ENCODE data around the gene PNMA8A.
A peak's percentile ranks its signal among the peaks of the same experiment; 100 is the strongest.
"Not testable (repeated sequence)": the region's sequence is repeated elsewhere in the genome, so short reads cannot be mapped to it uniquely, and the experiment has no call there.

The PNMA8A gene

DNA sequence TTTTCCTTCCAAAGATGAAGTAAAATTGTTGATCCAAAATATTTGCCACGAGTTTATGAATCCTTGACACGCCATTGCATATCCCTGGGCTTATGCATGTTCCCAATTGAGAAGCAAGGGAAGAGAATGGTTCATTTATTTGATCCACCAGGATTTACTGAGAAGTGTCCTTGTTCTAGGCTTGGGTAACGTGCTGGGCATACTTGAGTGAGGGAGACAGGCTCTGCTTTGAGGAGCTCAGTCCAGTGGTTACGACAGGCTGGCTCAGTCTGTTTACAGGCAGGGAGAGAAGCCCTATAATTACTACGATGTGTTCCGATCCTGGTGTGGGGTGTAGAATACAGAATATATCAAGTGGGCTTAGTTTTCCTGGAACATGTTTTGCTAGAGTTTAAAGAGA, 36.4 kb downstream of the PNMA8A start:
- Mint-ChIP-seq H3K9me3 (ENCODE audit: low read depth) (no peaks in the 10 kb centered on the region), H3K4me3 (no peak overlapping the region), H3K27ac (no peak overlapping the region), H3K27me3 (peaks cover 29% of the 10 kb centered on the region), H3K36me3 (no peaks in the 10 kb centered on the region), H3K4me1 (ENCODE audit: low read depth) (no peaks in the 10 kb centered on the region)

- not testable (repeated sequence) for H3K27ac Mint-ChIP-seq; H3K4me3 Mint-ChIP-seq; H3K4me1 Mint-ChIP-seq (ENCODE audit: low read depth); H3K36me3 Mint-ChIP-seq; H3K9me3 Mint-ChIP-seq (ENCODE audit: low read depth)
- peaks cover 38% of the 10 kb centered on the region for H3K27me3 Mint-ChIP-seq
Measured at GRCh38 chr19:46433470-46433869, 37.9 kb downstream of the PNMA8A start.

DNA sequence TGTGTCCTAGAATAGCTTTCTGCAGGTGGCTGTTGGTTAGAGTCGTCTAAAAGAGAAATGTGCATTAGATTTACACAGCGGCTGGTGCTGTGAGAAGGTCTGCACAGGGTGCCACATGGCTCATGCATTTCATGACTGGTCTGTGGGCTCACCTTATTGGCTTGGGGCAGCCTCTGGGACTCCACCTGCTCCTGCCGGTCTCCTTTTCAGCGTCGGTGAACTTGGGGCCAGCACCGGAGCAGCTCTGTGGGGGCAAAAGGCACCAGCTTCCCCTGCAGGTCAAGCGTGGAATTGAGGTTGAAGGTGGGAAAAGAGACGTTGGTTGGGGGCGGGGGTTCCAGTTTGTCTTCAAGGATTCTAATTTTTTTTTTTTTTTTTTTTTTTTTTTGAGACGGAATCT, 39.5 kb downstream of the PNMA8A start:
- no peaks in the 10 kb centered on the region for H3K36me3 Mint-ChIP-seq
- peaks cover 42% of the 10 kb centered on the region for H3K27me3 Mint-ChIP-seq
- no peaks in the 10 kb centered on the region for H3K9me3 Mint-ChIP-seq (ENCODE audit: low read depth)
- peaks cover 16% of the 10 kb centered on the region for H3K4me1 Mint-ChIP-seq (ENCODE audit: low read depth)
- no peak overlapping the region for H3K27ac Mint-ChIP-seq
- no peak overlapping the region for H3K4me3 Mint-ChIP-seq

DNA sequence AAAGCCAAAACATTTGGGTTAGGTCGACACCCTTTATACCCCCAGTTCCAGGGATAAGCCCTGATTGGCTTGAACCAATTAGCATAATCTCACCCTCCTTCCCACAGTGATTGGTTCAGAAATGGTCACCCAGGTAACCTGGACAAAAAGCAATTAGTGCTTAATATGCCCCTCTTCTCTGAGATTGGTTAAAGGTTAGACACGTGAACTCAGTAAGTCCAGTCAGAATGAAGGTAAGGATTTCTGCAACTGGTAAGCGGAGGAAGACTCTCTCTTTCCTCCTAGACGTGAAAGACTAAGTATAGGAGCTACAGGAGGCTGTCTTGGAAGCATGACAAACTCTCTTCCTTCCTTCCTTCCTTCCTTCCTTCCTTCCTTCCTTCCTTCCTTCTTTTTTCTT, 41.4 kb downstream of the PNMA8A start:
- Mint-ChIP-seq H3K9me3 (ENCODE audit: low read depth) (no peaks in the 10 kb centered on the region), H3K27ac (no peak overlapping the region), H3K4me3 (peak overlapping the region; percentile 7), H3K27me3 (peaks cover 47% of the 10 kb centered on the region), H3K4me1 (ENCODE audit: low read depth) (peaks cover 23% of the 10 kb centered on the region), H3K36me3 (no peaks in the 10 kb centered on the region)

DNA sequence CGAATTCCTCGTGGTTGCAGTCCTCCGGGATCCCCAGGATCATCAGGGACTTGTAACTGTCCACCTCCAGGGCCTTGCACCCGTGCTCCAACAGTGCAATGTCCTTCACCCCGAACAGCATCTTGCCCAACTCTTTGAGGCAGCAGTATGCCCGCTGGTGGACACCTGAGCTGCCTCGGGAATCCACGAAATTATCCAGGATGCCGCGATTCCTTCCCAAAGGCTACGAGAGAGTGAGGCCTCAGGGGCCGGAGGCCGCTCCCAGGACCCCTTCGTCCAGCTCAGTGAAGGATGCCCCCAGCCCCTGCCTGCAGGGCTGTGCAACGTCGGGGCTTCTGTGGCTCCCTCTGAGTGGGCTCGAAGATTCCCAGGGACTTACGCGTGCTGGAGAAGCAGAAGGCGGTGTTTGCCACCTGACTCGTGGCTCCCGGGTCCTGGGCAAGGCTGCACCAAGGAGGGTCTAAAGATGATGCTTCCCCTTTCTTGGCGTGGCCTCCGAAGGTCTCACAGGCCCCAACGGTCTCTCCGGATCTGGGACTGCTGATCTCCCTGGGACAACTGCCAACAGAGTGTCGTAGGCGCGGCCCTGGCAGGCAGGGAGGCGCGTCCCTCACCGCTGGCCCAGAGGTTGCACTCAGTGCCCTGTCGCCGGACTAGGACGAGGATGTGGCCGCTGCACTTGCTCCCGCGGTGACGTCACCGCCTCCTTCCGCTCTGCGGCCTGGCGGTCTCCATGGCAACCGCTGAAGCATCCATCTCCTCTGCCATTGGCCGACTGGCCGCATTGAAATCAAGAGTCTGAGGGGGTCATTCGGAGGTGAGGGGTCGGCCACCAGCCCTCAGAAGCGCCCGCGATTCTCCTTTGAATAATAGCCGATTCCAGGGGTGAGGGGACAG, 42.9 kb downstream of the PNMA8A start, which contains the start of gene PNMA8C:
Gene PNMA8C (minus strand): TSS at position 698 of the 897 bp plus-strand sequence. CDS start 577 bp downstream, at position 121.
- peaks cover 47% of the 10 kb centered on the region for H3K27me3 Mint-ChIP-seq
- peaks cover 23% of the 10 kb centered on the region for H3K4me1 Mint-ChIP-seq (ENCODE audit: low read depth)
- peak within 1 kb of the TSS; percentile 69 for H3K4me3 Mint-ChIP-seq
- no peak within 1 kb of the TSS for H3K27ac Mint-ChIP-seq
- no peaks in the 10 kb centered on the region for H3K9me3 Mint-ChIP-seq (ENCODE audit: low read depth)
- no peaks in the 10 kb centered on the region for H3K36me3 Mint-ChIP-seq

- H3K27me3 Mint-ChIP-seq, result peaks cover 50% of the 10 kb centered on the region
- no peak overlapping the region for H3K27ac Mint-ChIP-seq
- peak overlapping the region; percentile 61 for H3K4me3 Mint-ChIP-seq
- H3K9me3 Mint-ChIP-seq (ENCODE audit: low read depth), result no peaks in the 10 kb centered on the region
- peaks cover 23% of the 10 kb centered on the region for H3K4me1 Mint-ChIP-seq (ENCODE audit: low read depth)
- H3K36me3 Mint-ChIP-seq, result no peaks in the 10 kb centered on the region
Measured at GRCh38 chr19:46427518-46428045, 43.8 kb downstream of the PNMA8A start.

- Mint-ChIP-seq H3K4me3 (peak overlapping the region; percentile 61), H3K27me3 (peaks cover 47% of the 10 kb centered on the region), H3K4me1 (ENCODE audit: low read depth) (peaks cover 23% of the 10 kb centered on the region), H3K36me3 (no peaks in the 10 kb centered on the region), H3K9me3 (ENCODE audit: low read depth) (no peaks in the 10 kb centered on the region), H3K27ac (no peak overlapping the region)
Measured at GRCh38 chr19:46426506-46427162, 44.7 kb downstream of the PNMA8A start.

- peaks cover 23% of the 10 kb centered on the region for H3K4me1 Mint-ChIP-seq (ENCODE audit: low read depth)
- no peaks in the 10 kb centered on the region for H3K9me3 Mint-ChIP-seq (ENCODE audit: low read depth)
- H3K27me3 Mint-ChIP-seq, result peaks cover 44% of the 10 kb centered on the region
- H3K27ac Mint-ChIP-seq, result no peak overlapping the region
- peak overlapping the region; percentile 61 for H3K4me3 Mint-ChIP-seq
- H3K36me3 Mint-ChIP-seq, result no peaks in the 10 kb centered on the region
Measured at GRCh38 chr19:46426035-46426505, 45.3 kb downstream of the PNMA8A start.

- H3K27me3 Mint-ChIP-seq, result peaks cover 31% of the 10 kb centered on the region
- no peaks in the 10 kb centered on the region for H3K9me3 Mint-ChIP-seq (ENCODE audit: low read depth)
- H3K36me3 Mint-ChIP-seq, result no peaks in the 10 kb centered on the region
- H3K4me1 Mint-ChIP-seq (ENCODE audit: low read depth), result peaks cover 15% of the 10 kb centered on the region
- H3K27ac Mint-ChIP-seq, result no peak overlapping the region
- H3K4me3 Mint-ChIP-seq, result no peak overlapping the region
Measured at GRCh38 chr19:46423188-46423587, 48.2 kb downstream of the PNMA8A start.

DNA sequence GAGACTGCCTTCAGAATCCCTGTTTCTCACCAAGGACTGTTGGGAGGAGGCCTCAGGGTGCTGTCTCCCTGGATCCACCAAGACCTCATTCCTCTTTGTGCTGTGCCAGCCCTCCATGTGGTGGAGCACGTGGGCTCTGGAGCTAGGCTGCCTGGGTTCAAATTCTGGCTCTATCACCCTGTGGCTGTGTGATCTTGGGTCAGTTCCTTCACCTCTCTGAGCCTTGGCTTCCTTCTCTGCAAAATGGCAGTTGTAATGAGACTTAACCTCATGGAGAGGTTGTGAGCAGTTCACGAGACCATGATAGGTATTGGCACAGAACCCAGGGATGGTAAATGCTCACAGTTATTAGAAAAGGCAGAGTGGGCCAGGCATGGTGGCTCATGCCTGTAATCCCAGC, 49.0 kb downstream of the PNMA8A start:
- no peaks in the 10 kb centered on the region for H3K36me3 Mint-ChIP-seq
- no peak overlapping the region for H3K4me3 Mint-ChIP-seq
- peaks cover 12% of the 10 kb centered on the region for H3K4me1 Mint-ChIP-seq (ENCODE audit: low read depth)
- peaks cover 30% of the 10 kb centered on the region for H3K27me3 Mint-ChIP-seq
- no peaks in the 10 kb centered on the region for H3K9me3 Mint-ChIP-seq (ENCODE audit: low read depth)
- H3K27ac Mint-ChIP-seq, result no peak overlapping the region

DNA sequence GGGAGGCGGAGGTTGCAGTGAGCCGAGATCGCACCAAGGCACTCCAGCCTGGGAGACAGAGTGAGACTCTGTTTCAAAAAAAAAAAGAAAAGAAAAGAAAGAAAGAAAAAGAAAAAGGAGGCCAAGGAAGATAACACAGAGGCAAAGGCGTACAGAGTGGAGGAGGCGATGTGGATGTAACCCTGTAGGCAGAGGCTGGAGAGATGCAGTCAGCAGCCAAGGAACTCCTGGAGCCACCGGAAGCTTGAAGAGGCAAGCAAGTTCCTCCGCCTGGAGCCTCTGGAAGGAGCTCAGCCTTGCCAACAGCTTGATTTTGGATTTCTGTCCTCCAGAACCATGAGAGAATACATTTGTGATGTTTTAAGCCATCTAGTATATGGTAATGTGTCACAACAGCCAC, 51.3 kb downstream of the PNMA8A start:
- no peaks in the 10 kb centered on the region for H3K36me3 Mint-ChIP-seq
- H3K4me3 Mint-ChIP-seq, result no peak overlapping the region
- H3K4me1 Mint-ChIP-seq (ENCODE audit: low read depth), result peaks cover 4% of the 10 kb centered on the region
- H3K27me3 Mint-ChIP-seq, result peaks cover 25% of the 10 kb centered on the region
- no peak overlapping the region for H3K27ac Mint-ChIP-seq
- no peaks in the 10 kb centered on the region for H3K9me3 Mint-ChIP-seq (ENCODE audit: low read depth)

Measured in activated naive CD8-positive, alpha-beta T cell (primary cell).